SK-N-SH treated with all-trans-retinoic acid at 6 μM for 48 hours (cell line): ENCODE measurements around the gene AOPEP.

Experiments used
- ATAC-seq: fragments of 200-7000 bp; cut with Tn5 transposase; 3 replicates; pipeline ENCODE4 v1.9.1; 2020; ENCODE audit warnings: mild to moderate bottlenecking, moderate library complexity
- ARNTL ChIP-seq: fragments of 450-650 bp; formaldehyde crosslinking; IDR thresholded peaks from 2 replicates; pipeline ENCODE4 v1.5.0; 2020; ENCODE audit warnings: low read depth, mild to moderate bottlenecking, moderate library complexity, borderline replicate concordance
- BACH2 ChIP-seq: fragments of 250-450 bp; sonication (Bioruptor Pico); IDR thresholded peaks from 2 replicates; pipeline ENCODE4 v1.9.0; 2021; ENCODE audit warnings: mild to moderate bottlenecking, borderline replicate concordance
- CSDC2 ChIP-seq: fragments of 250-450 bp; sonication (Bioruptor Pico); IDR thresholded peaks from 2 replicates; pipeline ENCODE4 v1.5.0; 2020; ENCODE audit warnings: mild to moderate bottlenecking, moderate library complexity
- GLIS3 ChIP-seq: fragments of 250-450 bp; sonication (Bioruptor Pico); IDR thresholded peaks from 2 replicates; pipeline ENCODE4 v1.5.0; 2020; ENCODE audit warnings: mild to moderate bottlenecking, moderate library complexity
- ISL1 ChIP-seq: fragments of 250-450 bp; sonication (Bioruptor Pico); IDR thresholded peaks from 2 replicates; pipeline ENCODE4 v2.1.2; 2022; ENCODE audit warnings: mild to moderate bottlenecking, moderate library complexity
- OSR1 ChIP-seq: fragments of 250-450 bp; sonication (Bioruptor Pico); IDR thresholded peaks from 2 replicates; pipeline ENCODE4 v1.8.0; 2022; ENCODE audit warnings: moderate library complexity, mild to moderate bottlenecking, inconsistent platforms
- PPARA ChIP-seq: fragments of 250-450 bp; sonication (Bioruptor Pico); IDR thresholded peaks from 2 replicates; pipeline ENCODE4 v1.5.0; 2020; ENCODE audit warnings: mild to moderate bottlenecking, borderline replicate concordance
- RARB ChIP-seq: fragments of 250-450 bp; sonication (Bioruptor Pico); IDR thresholded peaks from 2 replicates; pipeline ENCODE4 v1.8.0; 2021; ENCODE audit warnings: mild to moderate bottlenecking, moderate library complexity
- SNAI2 ChIP-seq: fragments of 250-450 bp; sonication (Bioruptor Pico); IDR thresholded peaks from 2 replicates; pipeline ENCODE4 v1.5.0; 2020; ENCODE audit warnings: mild to moderate bottlenecking, moderate library complexity
- TCF4 ChIP-seq: fragments of 250-450 bp; sonication (Bioruptor Pico); IDR thresholded peaks from 2 replicates; pipeline ENCODE4 v1.8.0; 2021; ENCODE audit warnings: mild to moderate bottlenecking, moderate library complexity, borderline replicate concordance
- ZFP3 ChIP-seq: fragments of 250-450 bp; sonication (Bioruptor Pico); IDR thresholded peaks from 2 replicates; pipeline ENCODE4 v1.5.0; 2020; ENCODE audit warnings: mild to moderate bottlenecking, moderate library complexity
- ZFP30 ChIP-seq: fragments of 450-650 bp; formaldehyde crosslinking; IDR thresholded peaks from 2 replicates; pipeline ENCODE4 v1.5.0; 2022; ENCODE audit warnings: mild to moderate bottlenecking, moderate library complexity
- ZNF565 ChIP-seq: fragments of 450-650 bp; formaldehyde crosslinking; conservative IDR thresholded peaks from 2 replicates; pipeline ENCODE4 v1.5.0; 2020; ENCODE audit warnings: low read depth, mild to moderate bottlenecking, moderate library complexity
- ZNF70 ChIP-seq: fragments of 450-650 bp; formaldehyde crosslinking; IDR thresholded peaks from 2 replicates; pipeline ENCODE4 v1.5.0; 2020; ENCODE audit warnings: mild to moderate bottlenecking, moderate library complexity
- ZNF8 ChIP-seq: fragments of 450-650 bp; formaldehyde crosslinking; IDR thresholded peaks from 2 replicates; pipeline ENCODE4 v1.5.0; 2020; ENCODE audit warnings: mild to moderate bottlenecking, moderate library complexity
- TF ChIP-seq, protein P1 (sequence below): fragments of 250-450 bp; sonication (Bioruptor Pico); IDR thresholded peaks from 2 replicates; pipeline ENCODE4 v1.5.0; 2020; ENCODE audit warnings: mild to moderate bottlenecking, moderate library complexity
- TF ChIP-seq, protein P2 (sequence below): fragments of 250-450 bp; sonication (Bioruptor Pico); IDR thresholded peaks from 2 replicates; pipeline ENCODE4 v1.8.0; 2020; ENCODE audit warnings: mild to moderate bottlenecking, moderate library complexity, borderline replicate concordance
- TF ChIP-seq, protein P3 (sequence below): fragments of 250-450 bp; sonication (Bioruptor Pico); IDR thresholded peaks from 2 replicates; pipeline ENCODE4 v1.8.0; 2021; ENCODE audit warnings: low read depth, mild to moderate bottlenecking, moderate library complexity, borderline replicate concordance

AOPEP gene

DNA sequence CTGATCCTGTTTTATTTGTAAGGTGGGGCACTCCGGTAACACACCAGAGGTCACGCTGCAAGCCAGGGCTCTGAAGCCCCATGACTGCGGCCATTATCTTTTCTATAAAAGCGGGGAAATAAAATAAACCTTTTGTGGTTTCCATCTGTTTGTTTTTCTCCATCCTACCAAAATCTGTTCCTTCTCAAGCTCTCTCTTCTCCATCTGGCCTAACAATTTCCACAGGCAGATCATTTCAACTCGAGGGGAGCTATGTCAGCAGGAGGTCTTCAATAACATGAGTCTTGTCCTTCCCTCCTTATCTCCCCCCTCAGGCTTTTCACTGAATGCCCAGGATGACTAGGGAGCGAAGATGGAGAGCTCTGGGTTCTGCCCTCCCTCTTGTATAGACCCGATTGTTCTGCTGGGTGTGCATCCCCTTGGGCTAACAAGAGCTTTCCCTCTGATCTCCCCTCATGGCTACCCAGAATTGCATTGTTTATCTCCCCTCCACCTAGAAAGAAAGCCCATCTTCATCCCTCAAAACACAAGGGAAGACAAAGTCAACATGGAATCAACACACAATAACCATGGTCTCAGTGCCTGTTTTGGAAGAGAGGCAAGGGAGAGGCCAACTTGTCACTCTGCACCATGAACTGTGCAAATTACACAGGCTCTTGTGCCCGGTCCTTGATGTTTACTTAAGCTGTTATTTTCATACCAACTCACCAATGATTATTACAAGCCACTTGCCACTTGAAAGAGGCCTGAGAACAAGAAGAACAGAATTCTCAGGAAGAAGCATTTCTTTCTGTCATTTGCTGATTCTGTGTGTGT, 403.2 kb downstream of the AOPEP start:
- TF ChIP-seq ZFP3 (peak; percentile 86), ZNF8 (CRISPR knock-in tag) (no peak)
- no peak for ATAC-seq

DNA sequence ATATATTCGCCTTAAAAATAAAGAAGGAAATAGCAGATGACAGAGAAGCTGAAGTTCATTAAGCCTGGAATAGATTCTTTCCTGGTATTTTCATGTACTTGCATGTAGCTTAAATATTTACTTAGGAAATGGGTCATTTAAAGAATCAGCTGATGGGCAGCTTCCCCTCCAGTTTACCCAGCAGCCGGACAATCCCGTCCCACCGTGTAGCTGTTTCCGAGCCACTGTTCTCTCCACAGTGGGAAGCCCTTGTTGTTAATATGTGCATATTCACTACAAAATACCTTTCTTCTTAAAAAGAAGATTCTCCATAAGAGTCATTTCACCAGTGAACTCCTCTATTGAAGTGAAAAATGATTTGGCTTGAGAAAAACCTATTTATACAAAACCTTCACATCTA, 404.0 kb downstream of the AOPEP start:
- TF ChIP-seq ZNF70 (CRISPR knock-in tag) (no peak), SNAI2 (CRISPR knock-in tag) (no peak), CSDC2 (CRISPR knock-in tag) (no peak), BACH2 (CRISPR knock-in tag) (no peak), ZNF565 (CRISPR knock-in tag) (no peak), ZFP30 (CRISPR knock-in tag) (no peak)
- TF ChIP-seq, protein P1, sequence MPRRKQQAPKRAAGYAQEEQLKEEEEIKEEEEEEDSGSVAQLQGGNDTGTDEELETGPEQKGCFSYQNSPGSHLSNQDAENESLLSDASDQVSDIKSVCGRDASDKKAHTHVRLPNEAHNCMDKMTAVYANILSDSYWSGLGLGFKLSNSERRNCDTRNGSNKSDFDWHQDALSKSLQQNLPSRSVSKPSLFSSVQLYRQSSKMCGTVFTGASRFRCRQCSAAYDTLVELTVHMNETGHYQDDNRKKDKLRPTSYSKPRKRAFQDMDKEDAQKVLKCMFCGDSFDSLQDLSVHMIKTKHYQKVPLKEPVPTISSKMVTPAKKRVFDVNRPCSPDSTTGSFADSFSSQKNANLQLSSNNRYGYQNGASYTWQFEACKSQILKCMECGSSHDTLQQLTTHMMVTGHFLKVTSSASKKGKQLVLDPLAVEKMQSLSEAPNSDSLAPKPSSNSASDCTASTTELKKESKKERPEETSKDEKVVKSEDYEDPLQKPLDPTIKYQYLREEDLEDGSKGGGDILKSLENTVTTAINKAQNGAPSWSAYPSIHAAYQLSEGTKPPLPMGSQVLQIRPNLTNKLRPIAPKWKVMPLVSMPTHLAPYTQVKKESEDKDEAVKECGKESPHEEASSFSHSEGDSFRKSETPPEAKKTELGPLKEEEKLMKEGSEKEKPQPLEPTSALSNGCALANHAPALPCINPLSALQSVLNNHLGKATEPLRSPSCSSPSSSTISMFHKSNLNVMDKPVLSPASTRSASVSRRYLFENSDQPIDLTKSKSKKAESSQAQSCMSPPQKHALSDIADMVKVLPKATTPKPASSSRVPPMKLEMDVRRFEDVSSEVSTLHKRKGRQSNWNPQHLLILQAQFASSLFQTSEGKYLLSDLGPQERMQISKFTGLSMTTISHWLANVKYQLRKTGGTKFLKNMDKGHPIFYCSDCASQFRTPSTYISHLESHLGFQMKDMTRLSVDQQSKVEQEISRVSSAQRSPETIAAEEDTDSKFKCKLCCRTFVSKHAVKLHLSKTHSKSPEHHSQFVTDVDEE (CRISPR knock-in tag) = no peak
- no peak for ATAC-seq

DNA sequence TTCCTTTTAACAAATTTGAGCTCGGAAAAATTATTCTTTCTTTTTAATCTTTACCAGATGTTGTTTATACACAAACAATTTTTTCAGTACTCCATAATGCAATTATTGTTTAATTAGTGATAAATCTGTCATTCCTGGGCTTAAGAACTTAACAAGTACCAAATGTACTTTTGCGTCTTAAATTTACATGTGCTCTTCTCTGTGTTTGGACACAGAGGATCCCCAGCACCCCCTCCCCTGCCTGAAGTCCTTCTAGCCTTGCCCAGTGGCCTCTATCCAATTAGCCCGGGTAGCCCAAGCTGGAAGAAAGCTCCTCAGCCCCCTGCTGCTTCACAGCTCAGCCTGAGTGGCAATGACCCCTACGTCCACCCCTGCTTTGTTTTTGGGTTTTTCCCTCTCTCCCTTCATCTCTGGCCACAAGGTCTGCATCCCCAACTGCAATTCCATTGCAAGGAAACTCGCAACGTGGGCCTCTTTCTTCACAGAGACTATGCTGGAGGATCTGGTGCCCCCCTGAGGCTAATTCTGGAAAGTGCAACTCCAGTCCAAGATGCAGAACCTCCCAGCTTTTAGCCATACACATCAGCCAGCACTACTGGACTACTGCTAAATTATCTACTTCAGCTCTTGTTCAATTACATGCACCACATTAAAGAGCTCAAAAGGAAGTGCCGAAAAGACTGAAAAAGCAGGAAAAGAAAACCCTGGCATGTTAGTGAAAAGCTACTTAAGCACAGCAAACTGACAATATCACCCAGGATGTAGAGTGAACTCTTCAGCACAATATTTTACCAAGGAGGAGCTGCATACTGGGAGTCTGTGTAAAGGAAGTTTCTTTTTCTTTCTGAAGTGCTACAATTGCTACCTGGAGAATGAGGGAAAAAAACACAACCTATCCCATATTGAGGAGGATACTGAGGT, 404.8 kb downstream of the AOPEP start:
- peak; percentile 55 for ATAC-seq
- TF ChIP-seq, protein P2, sequence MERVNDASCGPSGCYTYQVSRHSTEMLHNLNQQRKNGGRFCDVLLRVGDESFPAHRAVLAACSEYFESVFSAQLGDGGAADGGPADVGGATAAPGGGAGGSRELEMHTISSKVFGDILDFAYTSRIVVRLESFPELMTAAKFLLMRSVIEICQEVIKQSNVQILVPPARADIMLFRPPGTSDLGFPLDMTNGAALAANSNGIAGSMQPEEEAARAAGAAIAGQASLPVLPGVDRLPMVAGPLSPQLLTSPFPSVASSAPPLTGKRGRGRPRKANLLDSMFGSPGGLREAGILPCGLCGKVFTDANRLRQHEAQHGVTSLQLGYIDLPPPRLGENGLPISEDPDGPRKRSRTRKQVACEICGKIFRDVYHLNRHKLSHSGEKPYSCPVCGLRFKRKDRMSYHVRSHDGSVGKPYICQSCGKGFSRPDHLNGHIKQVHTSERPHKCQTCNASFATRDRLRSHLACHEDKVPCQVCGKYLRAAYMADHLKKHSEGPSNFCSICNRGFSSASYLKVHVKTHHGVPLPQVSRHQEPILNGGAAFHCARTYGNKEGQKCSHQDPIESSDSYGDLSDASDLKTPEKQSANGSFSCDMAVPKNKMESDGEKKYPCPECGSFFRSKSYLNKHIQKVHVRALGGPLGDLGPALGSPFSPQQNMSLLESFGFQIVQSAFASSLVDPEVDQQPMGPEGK (CRISPR knock-in tag) = no peak
- TF ChIP-seq, protein P1 (CRISPR knock-in tag) = no peak
- TF ChIP-seq ARNTL (CRISPR knock-in tag) (no peak), ZNF70 (CRISPR knock-in tag) (no peak), PPARA (CRISPR knock-in tag) (no peak), ZFP3 (no peak), TCF4 (CRISPR knock-in tag) (peak; percentile 60; the same call in 1 of the 2 replicates), RARB (CRISPR knock-in tag) (no peak), OSR1 (CRISPR knock-in tag) (no peak), ZNF8 (CRISPR knock-in tag) (0 out of 2 replicates have a peak, but pooled peaks have one; percentile 9), ISL1 (CRISPR knock-in tag) (no peak), ZNF565 (CRISPR knock-in tag) (0 out of 2 replicates have a peak, but pooled peaks have one; percentile 34), GLIS3 (no peak)
- TF ChIP-seq, protein P3, sequence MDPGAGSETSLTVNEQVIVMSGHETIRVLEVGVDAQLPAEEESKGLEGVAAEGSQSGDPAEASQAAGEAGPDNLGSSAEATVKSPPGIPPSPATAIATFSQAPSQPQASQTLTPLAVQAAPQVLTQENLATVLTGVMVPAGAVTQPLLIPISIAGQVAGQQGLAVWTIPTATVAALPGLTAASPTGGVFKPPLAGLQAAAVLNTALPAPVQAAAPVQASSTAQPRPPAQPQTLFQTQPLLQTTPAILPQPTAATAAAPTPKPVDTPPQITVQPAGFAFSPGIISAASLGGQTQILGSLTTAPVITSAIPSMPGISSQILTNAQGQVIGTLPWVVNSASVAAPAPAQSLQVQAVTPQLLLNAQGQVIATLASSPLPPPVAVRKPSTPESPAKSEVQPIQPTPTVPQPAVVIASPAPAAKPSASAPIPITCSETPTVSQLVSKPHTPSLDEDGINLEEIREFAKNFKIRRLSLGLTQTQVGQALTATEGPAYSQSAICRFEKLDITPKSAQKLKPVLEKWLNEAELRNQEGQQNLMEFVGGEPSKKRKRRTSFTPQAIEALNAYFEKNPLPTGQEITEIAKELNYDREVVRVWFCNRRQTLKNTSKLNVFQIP = no peak
